OCI-LY3 (cell line): ENCODE measurements around the gene C9orf153.

Source experiments
- EZH2phosphoT487 ChIP-seq: fragments of 200-600 bp; shearing (Covaris generic); IDR thresholded peaks from 2 replicates; pipeline ENCODE4 v1.6.1; 2018; ENCODE audit warnings: antibody characterized with exemption, mixed run types, low read depth
- TF ChIP-seq, protein P1 (sequence below): fragments of 200-600, 300-600 bp; sonication (generic); IDR thresholded peaks from 2 replicates; pipeline ENCODE4 v1.5.1; 2014; ENCODE audit warnings: antibody characterized with exemption, low read length, low read depth

DNA sequence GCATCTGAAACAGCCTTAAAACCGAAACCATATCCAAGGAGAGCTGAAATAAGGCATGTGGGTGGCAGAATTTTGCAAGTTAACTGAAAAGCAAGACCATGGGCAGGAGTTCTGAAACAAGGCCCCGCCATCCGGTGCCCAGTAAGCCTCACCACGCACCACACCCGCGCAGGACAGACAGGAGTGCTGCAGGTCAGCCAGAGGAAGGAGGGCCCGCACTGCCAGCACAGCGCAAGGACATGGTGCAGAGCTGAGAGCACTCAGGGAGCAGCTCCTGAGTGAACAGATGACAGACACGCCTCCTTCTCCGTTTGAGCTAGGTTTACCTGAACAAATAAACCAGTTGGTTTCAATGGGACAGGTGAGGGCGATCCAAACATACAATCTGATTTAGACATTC lies 39.4 kb upstream of the C9orf153 start:
- TF ChIP-seq, protein P1, sequence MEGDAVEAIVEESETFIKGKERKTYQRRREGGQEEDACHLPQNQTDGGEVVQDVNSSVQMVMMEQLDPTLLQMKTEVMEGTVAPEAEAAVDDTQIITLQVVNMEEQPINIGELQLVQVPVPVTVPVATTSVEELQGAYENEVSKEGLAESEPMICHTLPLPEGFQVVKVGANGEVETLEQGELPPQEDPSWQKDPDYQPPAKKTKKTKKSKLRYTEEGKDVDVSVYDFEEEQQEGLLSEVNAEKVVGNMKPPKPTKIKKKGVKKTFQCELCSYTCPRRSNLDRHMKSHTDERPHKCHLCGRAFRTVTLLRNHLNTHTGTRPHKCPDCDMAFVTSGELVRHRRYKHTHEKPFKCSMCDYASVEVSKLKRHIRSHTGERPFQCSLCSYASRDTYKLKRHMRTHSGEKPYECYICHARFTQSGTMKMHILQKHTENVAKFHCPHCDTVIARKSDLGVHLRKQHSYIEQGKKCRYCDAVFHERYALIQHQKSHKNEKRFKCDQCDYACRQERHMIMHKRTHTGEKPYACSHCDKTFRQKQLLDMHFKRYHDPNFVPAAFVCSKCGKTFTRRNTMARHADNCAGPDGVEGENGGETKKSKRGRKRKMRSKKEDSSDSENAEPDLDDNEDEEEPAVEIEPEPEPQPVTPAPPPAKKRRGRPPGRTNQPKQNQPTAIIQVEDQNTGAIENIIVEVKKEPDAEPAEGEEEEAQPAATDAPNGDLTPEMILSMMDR, result no peak
- TF ChIP-seq EZH2phosphoT487, result no peak
